ENCODE measurements around the gene PATE2. TPM values are rescaled to one million over a fixed set of nuclear protein-coding genes. Genes with fewer than 3 reads are reported as not detected.

Gene PATE2
- polyA plus RNA-seq, 1 of the 3 experiments (the other 2 are of a cell fraction), result 0.07 TPM

GRCh38 chr11:125763483-125763882, 15.1 kb downstream of the PATE2 start:
- no peak overlapping the region for H3K9ac ChIP-seq
- TF ChIP-seq RAD21 (IDR thresholded peaks at IDR 0.05; ENCODE audit: low read length), result no peak
- TF ChIP-seq USF2 (IDR thresholded peaks at IDR 0.05; ENCODE audit: borderline replicate concordance, low read depth, low read length), result no peak
- no peak for TF ChIP-seq FOSL2 (IDR thresholded peaks at IDR 0.05; ENCODE audit: borderline replicate concordance, low read depth)
- no peak for TF ChIP-seq EZH2phosphoT487 (IDR thresholded peaks at IDR 0.05; ENCODE audit: borderline replicate concordance, low read depth)
- no peak for TF ChIP-seq REST (IDR thresholded peaks at IDR 0.05; ENCODE audit: low read depth, low read length)
- no peak for TF ChIP-seq TEAD4 (IDR thresholded peaks at IDR 0.05; ENCODE audit: borderline replicate concordance, insufficient read depth)
- TF ChIP-seq PBX3 (IDR thresholded peaks at IDR 0.05), result no peak
- TF ChIP-seq RFX5 (IDR thresholded peaks at IDR 0.05; ENCODE audit: low read length), result no peak
- TF ChIP-seq RXRA (IDR thresholded peaks at IDR 0.05; ENCODE audit: borderline replicate concordance, low read depth), result no peak
- no peak for TF ChIP-seq ZBTB33 (IDR thresholded peaks at IDR 0.05; ENCODE audit: borderline replicate concordance, low read depth)
- TF ChIP-seq NRF1 (IDR thresholded peaks at IDR 0.05; ENCODE audit: low read depth, low read length), result no peak
- TF ChIP-seq GATA2 (CRISPR knock-in tag; IDR thresholded peaks at IDR 0.05), result no peak
- H3K27ac ChIP-seq (ENCODE audit: low read depth in 2 of 2, low read length in 1 of 2), result no peak overlapping the region
- H3K4me3 ChIP-seq (ENCODE audit: low read depth in 2 of 2, low read length in 1 of 2), result no peak overlapping the region
- no peak for DNase-seq
- no peak overlapping the region for H3K4me2 ChIP-seq
- no peaks in the 10 kb centered on the region for H3K4me1 ChIP-seq (ENCODE audit: control insufficient read depth in 1 of 2, insufficient read depth in 2 of 2, low read depth in 1 of 2, low read length in 1 of 2)
- H3F3A ChIP-seq (replicated peaks; ENCODE audit: insufficient read depth), result no peaks in the 10 kb centered on the region
- CTCF ChIA-PET, result no interaction called here
- no peak overlapping the region for H2AFZ ChIP-seq (ENCODE audit: low read depth)
- POLR2A ChIA-PET, result no interaction called here
- no peaks in the 10 kb centered on the region for H4K20me1 ChIP-seq (ENCODE audit: insufficient read depth)
- no peaks in the 10 kb centered on the region for H3K36me3 ChIP-seq (replicated peaks in 1 of 2; ENCODE audit: control insufficient read depth in 1 of 2, insufficient read depth in 2 of 2, low read length in 1 of 2)
- WGBS (ENCODE audit: low lambda C conversion rate), result 29% methylated on average over 2 of the region's 2 CpGs
- no peaks in the 10 kb centered on the region for H3K9me3 ChIP-seq
- H3K9me2 ChIP-seq, result no peaks in the 10 kb centered on the region
- no peaks in the 10 kb centered on the region for H3K79me2 ChIP-seq (ENCODE audit: insufficient read depth)
- no peaks in the 10 kb centered on the region for H3K27me3 ChIP-seq (ENCODE audit: insufficient read depth)
